Measurements from ENCODE around the gene CD151.

CD151 gene

DNA sequence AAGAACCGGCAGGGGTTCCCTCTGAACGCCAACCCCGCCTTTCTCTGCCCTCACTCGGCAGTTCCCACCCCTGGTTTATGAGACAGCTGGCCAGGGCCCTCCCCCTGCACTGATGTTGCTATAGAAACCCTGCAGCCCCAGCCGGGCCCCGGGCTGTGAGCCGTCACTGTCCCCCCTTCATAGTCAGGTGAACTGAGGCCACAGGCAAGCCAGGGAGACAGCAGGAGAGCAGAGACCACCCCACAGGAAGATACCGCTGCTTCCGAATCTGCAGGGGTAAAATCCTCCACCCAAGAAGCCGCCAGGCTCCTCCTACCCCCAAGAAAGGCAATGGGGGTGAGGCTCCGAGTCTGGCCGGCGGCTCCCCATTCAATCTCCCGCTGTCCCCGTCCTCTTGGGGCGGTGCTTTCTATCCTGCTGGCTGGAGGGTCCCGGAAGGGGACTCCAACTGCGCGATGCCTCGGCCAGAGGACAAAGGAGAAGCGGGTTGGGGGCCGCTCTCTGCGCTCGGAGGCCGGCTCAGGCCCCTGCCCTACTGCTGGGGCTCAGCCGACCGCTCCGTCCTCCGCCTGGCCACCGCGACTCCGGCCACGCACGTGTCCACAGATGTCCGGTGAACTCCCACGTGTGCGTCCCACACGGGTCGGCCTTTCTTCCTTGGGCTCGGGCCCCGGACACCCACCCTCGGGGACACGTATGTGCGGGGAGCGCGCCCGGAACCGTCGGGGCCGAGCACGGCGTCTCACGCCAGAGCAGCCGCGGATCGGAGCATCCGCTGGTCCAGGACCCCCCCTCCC lies 35.3 kb upstream of the CD151 start:
- peak; percentile 63 for DNase-seq

GRCh38 chr11:798093-798713 lies 34.5 kb upstream of the CD151 start, which contains the start of gene SLC25A22:
TSS of gene SLC25A22 (minus strand) at chr11:798281. CDS start at chr11:795006, 3,275 bp downstream.
- DNase-seq: peak; percentile 80

DNA sequence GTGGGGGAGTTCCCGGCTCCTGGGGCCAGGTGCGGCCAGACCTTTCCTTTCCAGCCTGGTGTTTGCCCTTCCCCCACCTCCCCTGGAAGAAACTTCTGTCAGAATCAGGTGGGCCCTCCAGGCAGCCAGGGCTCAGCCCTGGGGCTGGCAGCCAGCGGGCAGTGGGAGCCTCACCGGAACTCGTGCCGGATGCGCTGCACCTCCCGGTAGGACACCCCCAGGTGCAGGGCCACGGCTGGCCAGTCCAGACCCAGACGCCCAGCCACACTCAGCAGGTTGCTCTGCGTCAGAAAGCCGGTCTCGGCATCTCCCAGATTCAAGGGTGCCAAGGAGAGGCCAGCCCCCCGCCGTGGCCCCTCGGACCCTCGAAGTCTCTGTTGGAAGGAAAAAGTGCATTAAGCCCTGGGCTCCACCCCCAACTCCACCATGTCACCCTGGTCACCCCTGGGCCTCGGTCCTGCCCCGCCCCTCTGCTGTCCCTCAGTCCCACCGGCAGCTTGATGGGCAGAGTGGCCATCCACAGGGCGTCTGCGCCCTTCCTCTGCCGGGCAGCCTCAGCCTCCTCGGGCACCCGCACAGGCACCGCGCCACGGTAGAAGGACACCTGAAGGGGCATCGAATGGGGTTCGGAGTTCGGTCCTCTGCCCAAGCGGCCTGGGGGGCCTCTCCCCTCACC lies 33.0 kb upstream of the CD151 start:
- DNase-seq: no peak

DNA sequence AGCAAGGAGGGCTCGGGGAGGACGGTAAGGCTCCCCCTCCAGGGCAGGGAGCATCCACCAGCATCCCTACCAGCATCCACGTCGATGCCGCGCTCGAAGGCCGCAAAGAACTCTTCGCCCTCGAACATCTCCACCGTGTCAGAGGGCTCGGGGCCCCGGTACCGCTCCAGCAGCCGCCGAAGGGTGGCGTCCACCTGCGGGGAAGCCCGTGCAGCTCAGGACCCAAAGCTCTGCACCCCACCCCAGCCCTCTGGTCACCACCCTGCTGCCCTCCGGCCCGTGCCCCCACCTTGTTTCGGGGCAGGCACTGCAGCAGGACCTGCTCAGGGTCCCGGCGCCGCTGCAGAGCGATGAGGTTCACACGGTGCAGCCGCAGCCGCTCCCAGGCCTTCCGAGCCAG lies 32.3 kb upstream of the CD151 start:
- no peak for DNase-seq

- no peak for DNase-seq
Measured at GRCh38 chr11:801097-801780, 31.5 kb upstream of the CD151 start.

DNA sequence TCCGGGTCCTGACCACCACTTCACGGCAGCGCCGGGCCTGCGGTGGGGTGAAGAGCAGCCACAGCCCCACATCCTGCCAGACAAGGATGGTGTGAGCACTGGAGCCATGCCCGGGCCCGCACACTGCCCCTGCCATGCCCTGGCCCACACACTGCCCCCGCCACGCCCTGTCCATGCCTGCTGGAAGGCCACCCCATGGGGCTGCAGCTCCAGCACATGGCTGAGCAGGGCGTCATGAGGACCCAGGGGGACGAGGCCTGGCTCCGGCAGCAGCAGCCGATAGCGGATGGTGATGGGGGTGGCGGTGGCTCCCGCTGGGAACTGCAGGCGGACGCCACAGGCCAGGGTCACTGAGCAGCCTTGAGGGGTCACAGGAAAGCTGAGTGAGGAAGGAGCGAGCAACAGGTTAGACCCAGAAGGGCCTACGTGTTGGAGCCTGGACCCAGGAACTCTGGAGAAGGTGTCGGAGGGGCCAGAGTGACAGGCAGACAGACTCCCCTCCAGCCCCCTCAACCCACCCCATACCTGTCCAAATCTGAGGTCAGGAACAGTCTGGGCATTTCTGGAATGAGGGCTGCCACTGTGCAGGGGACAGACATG lies 30.6 kb upstream of the CD151 start:
- no peak for DNase-seq

DNA sequence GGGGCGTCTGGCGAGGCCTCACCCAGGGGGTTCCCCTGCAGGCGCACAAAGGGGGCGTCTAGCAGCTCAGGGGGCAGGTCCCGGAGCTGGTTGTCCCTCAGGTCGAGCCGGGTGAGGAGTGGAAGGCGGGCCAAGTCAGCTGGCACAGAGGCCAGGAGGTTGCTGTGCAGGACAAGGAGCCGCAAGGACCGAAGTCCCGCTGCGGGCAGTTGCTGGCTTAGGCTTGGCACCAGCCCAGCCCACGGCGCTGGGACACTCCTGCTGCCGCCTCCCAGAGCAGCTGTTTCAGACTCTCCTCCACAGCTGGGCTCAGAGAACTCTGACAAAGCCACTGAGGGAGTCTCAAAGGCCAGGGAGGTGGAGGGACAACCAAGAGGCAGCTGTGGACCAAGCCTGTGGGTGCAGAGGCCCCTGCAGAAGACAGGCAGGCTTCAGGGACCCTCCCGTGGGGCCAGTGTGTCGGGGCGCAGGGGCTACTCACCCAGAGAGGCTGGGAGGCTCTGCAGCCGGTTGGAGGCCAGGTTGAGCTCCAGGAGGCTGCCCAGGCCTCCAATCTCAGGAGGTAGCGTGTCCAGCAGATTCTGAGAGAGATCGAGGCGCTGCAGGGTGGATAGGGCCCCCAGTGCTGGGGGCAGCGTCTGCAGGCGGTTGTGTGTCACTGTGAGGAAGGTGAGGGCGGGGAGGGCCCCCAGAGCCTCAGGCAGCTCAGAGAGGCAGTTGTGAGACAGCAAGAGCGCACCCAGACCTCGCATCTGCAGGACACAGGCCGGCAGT lies 29.9 kb upstream of the CD151 start:
- no peak for DNase-seq

DNA sequence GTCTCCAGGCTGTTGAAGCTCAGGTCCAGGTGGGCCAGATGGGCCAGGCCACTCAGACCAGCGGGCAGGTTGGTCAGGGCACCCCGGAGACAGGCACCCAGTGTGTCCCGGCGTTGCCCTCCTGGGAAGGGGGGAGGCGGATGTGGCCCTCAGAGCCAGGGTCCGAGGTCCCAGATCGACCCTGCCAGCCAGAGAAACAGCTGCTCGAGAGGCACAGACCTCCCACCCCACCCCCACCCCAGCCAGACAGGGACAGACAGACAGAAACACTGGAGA lies 29.3 kb upstream of the CD151 start:
- no peak for DNase-seq

DNA sequence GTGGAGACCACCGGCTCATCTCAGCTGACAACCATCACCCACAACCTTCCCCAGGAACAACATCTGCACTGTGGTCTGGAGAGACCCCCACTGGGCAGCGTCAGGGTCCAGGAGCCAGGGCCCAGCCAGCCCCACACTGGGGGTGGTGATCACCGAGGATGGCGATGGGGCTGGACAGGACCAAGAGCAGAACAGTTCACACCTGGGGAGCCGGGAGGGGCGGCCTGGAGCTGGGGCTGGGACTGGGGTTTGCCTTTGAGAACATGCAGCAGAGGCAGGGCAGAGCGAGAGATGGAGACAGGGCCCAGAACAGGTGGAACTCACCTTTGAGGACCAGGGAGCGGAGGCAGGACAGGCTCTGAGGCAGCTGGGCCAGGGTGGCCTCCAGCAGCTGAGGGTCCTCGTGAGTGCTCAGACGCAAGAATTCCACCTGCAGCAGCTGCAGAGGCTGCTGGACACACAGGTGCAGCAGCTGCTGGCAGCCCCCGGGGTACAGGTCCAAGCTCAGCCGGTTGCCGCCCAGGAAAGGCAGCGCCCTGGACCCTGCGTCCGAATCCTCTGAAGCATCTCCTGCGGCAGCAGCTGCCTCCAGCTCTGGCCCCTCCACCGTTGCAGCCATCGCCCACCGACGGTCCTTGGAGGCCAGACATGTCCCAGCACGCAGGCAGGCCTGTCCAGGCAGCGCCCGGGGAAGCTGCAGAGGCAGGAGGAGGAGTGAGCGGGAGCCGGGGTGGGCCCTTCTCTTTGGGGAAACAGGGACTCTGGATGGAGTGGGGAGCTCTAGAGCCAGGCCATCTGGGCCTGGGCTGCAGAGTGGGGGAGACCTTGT lies 28.8 kb upstream of the CD151 start:
- DNase-seq: no peak

DNA sequence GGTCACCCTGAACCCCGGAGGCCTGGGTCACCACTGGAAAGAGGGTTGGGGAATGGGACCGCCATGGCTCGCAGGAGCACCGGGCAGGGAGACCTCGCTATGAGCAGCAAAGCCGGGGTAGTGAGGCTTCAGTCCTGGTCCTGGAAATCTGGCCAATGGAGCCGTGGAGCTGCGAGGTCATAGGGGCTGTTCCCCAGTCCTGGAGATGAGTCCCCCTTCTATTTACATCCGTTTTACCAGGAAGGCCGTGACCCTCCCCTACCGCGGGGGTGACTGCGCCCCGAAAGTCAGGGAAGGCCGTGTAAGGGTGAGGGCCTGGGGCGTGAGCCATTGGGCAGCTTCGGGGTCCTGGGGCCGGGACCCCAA lies 28.2 kb upstream of the CD151 start:
- DNase-seq: no peak

- DNase-seq: no peak
Measured at GRCh38 chr11:808427-809286, 24.1 kb upstream of the CD151 start.

DNA sequence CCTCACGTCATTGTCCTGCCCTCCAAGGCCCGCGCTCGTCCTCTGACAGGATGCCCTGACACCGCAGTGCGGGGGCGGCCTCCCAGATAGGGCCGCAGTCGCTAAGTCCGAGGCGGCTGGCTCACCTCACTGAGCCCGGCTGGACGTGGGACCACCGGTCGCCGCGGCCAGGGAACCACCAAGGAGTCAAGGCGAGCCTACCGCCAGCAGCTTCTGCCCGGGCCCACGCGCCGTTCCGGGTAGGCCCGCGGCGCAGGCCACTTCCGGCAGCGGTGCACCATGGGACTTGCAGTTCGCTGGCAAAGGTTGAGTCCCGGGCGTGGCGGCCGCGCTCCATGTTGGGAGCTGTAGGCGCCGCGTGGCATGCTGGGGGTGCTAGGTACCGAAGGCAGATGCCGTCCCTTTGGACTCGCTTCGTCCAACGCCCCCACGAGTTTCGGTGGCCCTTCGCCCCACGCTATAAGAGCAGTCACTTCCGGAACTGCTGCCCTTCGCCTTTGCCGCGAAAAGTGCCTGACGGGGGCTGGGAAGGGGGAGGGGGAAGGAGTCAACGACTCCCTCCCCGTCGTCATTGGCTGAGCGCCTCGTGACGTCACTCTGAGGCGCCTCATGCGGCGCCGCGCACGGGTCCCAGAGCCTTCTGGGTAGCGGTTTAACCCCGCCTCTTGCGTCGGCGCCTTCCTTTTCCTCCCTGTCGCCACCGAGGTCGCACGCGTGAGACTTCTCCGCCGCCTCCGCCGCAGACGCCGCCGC lies 23.3 kb upstream of the CD151 start, which contains the start of gene RPLP2:
RPLP2 (plus strand) TSS at position 681 of the 753 bp plus-strand sequence. CDS start 268 bp downstream, outside the sequence.
- peak; percentile 97 for DNase-seq

DNA sequence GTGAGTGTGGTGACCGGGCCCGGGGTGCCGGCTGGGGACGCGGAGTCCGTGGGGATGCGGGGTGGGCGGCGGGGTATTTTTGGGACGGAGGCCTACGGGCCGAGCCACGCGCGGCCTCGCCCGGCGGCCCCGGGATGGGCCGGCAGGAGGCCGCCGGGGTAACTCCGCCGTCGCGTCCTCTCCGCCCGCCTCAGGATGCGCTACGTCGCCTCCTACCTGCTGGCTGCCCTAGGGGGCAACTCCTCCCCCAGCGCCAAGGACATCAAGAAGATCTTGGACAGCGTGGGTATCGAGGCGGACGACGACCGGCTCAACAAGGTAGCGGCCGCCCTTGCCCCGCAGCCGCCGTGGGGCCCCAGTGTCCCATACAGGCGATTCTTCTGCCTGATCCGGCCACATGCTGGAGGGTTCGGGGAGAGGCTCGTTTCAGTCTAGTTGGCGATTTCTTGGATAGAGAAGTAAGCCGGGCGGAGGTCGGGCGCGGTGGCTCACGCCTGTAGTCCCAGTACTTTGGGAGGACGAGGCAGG lies 22.6 kb upstream of the CD151 start:
- no peak for DNase-seq

DNA sequence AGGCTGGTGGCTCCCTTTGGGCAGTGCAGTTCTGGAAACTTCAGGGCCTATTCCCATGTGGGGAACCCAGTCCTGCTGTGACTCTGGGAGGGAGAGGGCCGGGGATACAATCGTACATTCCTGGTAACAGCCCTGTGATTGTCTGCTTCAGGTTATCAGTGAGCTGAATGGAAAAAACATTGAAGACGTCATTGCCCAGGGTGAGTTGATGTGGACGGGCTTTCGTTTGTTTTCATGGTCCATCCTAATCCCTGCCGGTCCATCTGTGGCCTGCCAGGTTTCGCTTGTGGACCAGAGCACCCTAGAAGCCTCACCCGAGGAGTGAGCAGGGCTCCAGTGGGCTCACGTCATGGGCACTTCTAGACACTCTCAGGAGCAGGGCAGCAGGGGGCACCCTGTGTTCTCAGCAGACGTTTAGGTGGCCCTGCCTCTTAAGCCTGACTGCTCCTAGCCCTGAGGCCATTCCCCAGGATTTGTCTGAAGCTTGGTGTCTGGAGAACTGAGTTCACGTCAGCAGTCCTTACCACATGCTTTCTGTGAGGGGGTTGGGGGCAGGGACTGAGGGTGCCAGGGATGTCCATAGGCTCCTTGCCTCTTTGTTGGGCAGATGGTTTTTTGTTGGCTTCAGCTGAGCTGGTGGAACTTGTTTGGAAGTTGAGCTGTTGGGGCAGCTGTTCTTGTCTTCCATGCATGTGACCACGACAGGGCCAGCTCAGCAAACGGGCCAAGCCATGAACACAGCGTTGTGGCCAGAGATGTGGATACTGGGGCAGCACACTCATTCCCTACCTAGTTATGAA lies 21.1 kb upstream of the CD151 start:
- DNase-seq: no peak

GRCh38 chr11:812390-812789 lies 20.4 kb upstream of the CD151 start:
- DNase-seq: no peak

DNA sequence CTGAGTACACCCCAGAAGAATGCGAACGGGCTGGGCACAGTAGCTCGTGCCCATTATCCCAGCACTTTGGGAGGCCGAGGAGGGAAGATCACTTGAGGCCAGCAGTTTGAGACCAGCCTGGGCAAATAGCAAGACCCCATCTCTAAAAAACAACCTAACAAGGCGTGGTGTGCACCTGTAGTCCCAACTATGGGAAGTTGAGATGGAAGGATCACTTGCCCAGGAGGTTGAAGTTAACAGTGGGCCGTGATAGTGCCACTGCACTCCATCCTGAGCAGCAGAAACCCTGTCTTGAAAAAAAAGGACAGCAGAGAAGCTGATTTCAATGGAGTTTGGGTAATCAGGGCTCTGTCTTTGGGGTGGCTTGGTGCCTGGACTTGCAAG lies 19.7 kb upstream of the CD151 start:
- no peak for DNase-seq

DNA sequence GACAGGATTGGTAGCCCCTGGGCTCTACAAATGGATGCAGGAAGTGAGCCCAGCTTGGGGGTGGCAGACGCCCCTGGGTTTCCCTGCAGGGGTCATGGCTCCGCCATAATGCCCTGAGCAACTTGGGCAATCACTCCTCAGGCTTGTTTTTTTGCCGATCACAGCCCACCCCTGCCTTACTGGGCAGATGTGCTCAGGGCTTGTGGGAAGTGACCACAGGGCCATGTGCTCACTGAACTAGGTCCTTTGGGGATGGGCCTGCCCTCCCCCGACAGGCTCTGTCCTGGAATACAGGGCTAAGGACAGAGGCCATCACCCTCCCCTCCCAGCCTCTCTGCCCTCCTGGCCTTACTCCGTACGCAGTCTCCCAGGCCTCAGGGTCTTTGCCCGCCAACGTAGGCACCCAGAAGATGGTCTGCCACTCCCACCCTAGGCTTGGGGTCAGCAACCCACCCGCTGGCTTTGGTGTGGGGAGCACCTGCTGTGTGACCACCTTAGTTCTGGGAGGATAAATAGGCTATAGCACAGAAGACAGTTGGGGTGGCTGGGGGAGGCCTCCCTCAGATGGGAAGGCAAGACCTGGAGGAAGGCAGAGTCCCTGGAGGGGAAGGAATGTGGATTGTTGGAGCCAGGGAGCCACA lies 19.2 kb upstream of the CD151 start:
- no peak for DNase-seq

All from activated CD4-positive, alpha-beta T cell treated with anti-CD3 and anti-CD28 coated beads, Interleukin-2, amount 50 U/mL, for 1 hour (primary cell).